HepG2 (cell line): Measurements from ENCODE around the gene PCYT2. TPM values are rescaled to one million over a fixed set of nuclear protein-coding genes. Genes with fewer than 3 reads are reported as not detected.

Source experiments
- HMGA1 ChIP-seq: sonication (generic); formaldehyde crosslinking; conservative IDR thresholded peaks from 2 replicates; pipeline ENCODE4 v1.4.0; 2020; ENCODE audit warnings: missing genetic modification reagents
- PPARG ChIP-seq: conservative IDR thresholded peaks from 2 replicates; pipeline ENCODE4 v1.6.1; 2016; ENCODE audit warnings: missing biosample characterization, missing genetic modification reagents
- SCMH1 ChIP-seq: sonication (generic); formaldehyde crosslinking; IDR thresholded peaks from 2 replicates; pipeline ENCODE4 v1.9.0; 2021; ENCODE audit warnings: missing genetic modification reagents, mild to moderate bottlenecking, borderline replicate concordance
- TOE1 ChIP-seq: sonication (generic); formaldehyde crosslinking; IDR thresholded peaks from 2 replicates; pipeline ENCODE4 v1.4.0; 2020; ENCODE audit warnings: mild to moderate bottlenecking, missing genetic modification reagents
- ZFP36L1 ChIP-seq: sonication (generic); formaldehyde crosslinking; IDR thresholded peaks from 2 replicates; pipeline ENCODE4 v1.8.0; 2022; ENCODE audit warnings: mild to moderate bottlenecking, missing genetic modification reagents, moderate library complexity
- ZFP90 ChIP-seq: sonication (generic); formaldehyde crosslinking; IDR thresholded peaks from 2 replicates; pipeline ENCODE4 v1.8.0; 2022; ENCODE audit warnings: missing genetic modification reagents, mild to moderate bottlenecking, inconsistent platforms, borderline replicate concordance
- ZNF713 ChIP-seq: sonication (generic); formaldehyde crosslinking; IDR thresholded peaks from 2 replicates; pipeline ENCODE4 v1.4.0; 2020; ENCODE audit warnings: mild to moderate bottlenecking, missing genetic modification reagents
- ZNF775 ChIP-seq: sonication (generic); formaldehyde crosslinking; IDR thresholded peaks from 2 replicates; pipeline ENCODE4 v1.4.0; 2020; ENCODE audit warnings: missing genetic modification reagents, mild to moderate bottlenecking, moderate library complexity, borderline replicate concordance
- ZNF839 ChIP-seq: sonication (generic); formaldehyde crosslinking; IDR thresholded peaks from 2 replicates; pipeline ENCODE4 v1.4.0; 2020; ENCODE audit warnings: missing genetic modification reagents, mild to moderate bottlenecking, borderline replicate concordance
- polyA plus RNA-seq, 8 experiments: library from polyadenylated mRNA; depleted of rRNA in 3 of 8; stranded (reverse) in 7 of 8; unstranded in 1 of 8; fragments of >200 nt; fragmentation: Illumina TruSeq in 4 of 8; extraction: Trizol in 4 of 8; gene quantifications; 2 replicates each; pipeline versions ENCODE4 v1.2.1 to v1.2.3, GENCODE V29; 2011 to 2016; ENCODE audit warnings: low read depth in 4 of 8, missing spikeins in 1 of 8, mixed read lengths in 1 of 8; ENCODE audit not compliant: insufficient read depth in 1 of 8
- total RNA-seq, 5 experiments: library from RNA; depleted of rRNA; stranded (reverse); fragments of >200 nt; fragmentation: Illumina TruSeq; extraction: Trizol; gene quantifications; 2 replicates each; pipeline ENCODE4 v1.2.3, GENCODE V29; 2016; ENCODE audit warnings: low read depth in 1 of 5
- TF ChIP-seq, protein P1 (sequence below): sonication (generic); formaldehyde crosslinking; IDR thresholded peaks from 2 replicates; pipeline ENCODE4 v1.5.0; 2020; ENCODE audit warnings: missing genetic modification reagents
- TF ChIP-seq, protein P2 (sequence below): IDR thresholded peaks from 2 replicates; pipeline ENCODE4 v1.6.1; 2016; ENCODE audit warnings: mild to moderate bottlenecking
- TF ChIP-seq, protein P3 (sequence below): sonication (generic); formaldehyde crosslinking; IDR thresholded peaks from 2 replicates; pipeline ENCODE4 v1.4.0; 2020; ENCODE audit warnings: missing genetic modification reagents
- TF ChIP-seq, protein P4 (sequence below), 2 experiments: fragments of 450-650 bp in 1 of 2; sonication (generic) in 1 of 2; formaldehyde crosslinking in 1 of 2; IDR thresholded peaks; 2 replicates each; pipeline versions ENCODE4 v1.6.1 to v1.8.0; 2016 to 2022; ENCODE audit warnings: antibody characterized with exemption in 1 of 2, mild to moderate bottlenecking in 1 of 2, missing genetic modification reagents in 1 of 2

Gene PCYT2
- total and polyA plus RNA-seq, 2 of the 13 experiments (the other 11 are each of a cell fraction or from before 2014, with no cell fraction given) = 147 to 297 TPM

DNA sequence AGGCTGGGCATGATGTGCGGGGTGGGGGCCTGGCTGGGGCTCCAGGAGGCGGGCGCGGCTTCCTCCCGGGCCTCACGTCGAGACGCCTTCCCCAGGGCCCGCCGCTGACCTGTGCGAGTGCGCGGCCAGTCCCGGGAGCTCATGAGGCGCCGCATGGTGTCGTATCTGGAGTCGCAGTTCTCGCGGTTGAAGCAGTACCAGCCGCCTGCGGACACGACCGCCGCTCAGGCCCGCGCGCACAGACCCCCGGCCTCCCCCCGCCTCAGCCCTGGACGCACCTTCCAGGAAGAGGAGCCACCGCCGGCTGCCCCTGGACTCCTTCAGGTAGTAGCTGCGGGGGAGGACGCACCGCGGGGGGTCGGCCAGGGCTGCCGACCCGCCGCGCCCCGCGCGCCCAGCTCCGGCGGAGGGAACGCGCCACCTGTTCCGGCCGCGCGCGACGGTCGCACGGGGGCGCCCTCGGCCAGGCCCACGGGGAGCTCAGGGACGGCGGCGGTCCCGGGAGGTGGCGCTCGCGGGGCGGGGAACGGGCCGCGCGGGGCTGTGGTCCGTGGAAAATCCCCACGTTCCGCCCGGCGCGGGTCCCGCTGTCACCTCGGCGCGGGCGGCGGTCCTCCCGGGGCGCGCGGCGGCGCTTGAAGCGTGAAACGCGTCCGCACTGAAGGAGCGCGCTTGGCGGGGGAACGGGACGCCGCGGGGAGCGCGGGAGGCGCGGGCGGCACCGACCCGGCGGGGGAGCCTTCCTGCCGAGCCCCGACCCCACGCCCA lies 48.3 kb upstream of the PCYT2 start (continued):
- TF ChIP-seq ZNF713 (CRISPR knock-in tag) (peak; percentile 69; the same call in 1 of the 2 replicates), PPARG (CRISPR knock-in tag) (no peak), ZNF775 (CRISPR knock-in tag) (no peak), TOE1 (CRISPR knock-in tag) (no peak), ZNF839 (no peak; the same call in 1 of the 2 replicates), ZFP90 (CRISPR knock-in tag) (no peak), SCMH1 (CRISPR knock-in tag) (no peak), ZFP36L1 (CRISPR knock-in tag) (no peak), HMGA1 (CRISPR knock-in tag) (no peak)
- TF ChIP-seq, protein P1, sequence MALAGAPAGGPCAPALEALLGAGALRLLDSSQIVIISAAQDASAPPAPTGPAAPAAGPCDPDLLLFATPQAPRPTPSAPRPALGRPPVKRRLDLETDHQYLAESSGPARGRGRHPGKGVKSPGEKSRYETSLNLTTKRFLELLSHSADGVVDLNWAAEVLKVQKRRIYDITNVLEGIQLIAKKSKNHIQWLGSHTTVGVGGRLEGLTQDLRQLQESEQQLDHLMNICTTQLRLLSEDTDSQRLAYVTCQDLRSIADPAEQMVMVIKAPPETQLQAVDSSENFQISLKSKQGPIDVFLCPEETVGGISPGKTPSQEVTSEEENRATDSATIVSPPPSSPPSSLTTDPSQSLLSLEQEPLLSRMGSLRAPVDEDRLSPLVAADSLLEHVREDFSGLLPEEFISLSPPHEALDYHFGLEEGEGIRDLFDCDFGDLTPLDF = no peak
- TF ChIP-seq, protein P2, sequence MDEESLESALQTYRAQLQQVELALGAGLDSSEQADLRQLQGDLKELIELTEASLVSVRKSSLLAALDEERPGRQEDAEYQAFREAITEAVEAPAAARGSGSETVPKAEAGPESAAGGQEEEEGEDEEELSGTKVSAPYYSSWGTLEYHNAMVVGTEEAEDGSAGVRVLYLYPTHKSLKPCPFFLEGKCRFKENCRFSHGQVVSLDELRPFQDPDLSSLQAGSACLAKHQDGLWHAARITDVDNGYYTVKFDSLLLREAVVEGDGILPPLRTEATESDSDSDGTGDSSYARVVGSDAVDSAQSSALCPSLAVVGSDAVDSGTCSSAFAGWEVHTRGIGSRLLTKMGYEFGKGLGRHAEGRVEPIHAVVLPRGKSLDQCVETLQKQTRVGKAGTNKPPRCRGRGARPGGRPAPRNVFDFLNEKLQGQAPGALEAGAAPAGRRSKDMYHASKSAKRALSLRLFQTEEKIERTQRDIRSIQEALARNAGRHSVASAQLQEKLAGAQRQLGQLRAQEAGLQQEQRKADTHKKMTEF (CRISPR knock-in tag) = peak; percentile 7; the same call in 1 of the 2 replicates
- TF ChIP-seq, protein P3, sequence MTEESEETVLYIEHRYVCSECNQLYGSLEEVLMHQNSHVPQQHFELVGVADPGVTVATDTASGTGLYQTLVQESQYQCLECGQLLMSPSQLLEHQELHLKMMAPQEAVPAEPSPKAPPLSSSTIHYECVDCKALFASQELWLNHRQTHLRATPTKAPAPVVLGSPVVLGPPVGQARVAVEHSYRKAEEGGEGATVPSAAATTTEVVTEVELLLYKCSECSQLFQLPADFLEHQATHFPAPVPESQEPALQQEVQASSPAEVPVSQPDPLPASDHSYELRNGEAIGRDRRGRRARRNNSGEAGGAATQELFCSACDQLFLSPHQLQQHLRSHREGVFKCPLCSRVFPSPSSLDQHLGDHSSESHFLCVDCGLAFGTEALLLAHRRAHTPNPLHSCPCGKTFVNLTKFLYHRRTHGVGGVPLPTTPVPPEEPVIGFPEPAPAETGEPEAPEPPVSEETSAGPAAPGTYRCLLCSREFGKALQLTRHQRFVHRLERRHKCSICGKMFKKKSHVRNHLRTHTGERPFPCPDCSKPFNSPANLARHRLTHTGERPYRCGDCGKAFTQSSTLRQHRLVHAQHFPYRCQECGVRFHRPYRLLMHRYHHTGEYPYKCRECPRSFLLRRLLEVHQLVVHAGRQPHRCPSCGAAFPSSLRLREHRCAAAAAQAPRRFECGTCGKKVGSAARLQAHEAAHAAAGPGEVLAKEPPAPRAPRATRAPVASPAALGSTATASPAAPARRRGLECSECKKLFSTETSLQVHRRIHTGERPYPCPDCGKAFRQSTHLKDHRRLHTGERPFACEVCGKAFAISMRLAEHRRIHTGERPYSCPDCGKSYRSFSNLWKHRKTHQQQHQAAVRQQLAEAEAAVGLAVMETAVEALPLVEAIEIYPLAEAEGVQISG (CRISPR knock-in tag) = peak; percentile 73
- TF ChIP-seq, protein P4, sequence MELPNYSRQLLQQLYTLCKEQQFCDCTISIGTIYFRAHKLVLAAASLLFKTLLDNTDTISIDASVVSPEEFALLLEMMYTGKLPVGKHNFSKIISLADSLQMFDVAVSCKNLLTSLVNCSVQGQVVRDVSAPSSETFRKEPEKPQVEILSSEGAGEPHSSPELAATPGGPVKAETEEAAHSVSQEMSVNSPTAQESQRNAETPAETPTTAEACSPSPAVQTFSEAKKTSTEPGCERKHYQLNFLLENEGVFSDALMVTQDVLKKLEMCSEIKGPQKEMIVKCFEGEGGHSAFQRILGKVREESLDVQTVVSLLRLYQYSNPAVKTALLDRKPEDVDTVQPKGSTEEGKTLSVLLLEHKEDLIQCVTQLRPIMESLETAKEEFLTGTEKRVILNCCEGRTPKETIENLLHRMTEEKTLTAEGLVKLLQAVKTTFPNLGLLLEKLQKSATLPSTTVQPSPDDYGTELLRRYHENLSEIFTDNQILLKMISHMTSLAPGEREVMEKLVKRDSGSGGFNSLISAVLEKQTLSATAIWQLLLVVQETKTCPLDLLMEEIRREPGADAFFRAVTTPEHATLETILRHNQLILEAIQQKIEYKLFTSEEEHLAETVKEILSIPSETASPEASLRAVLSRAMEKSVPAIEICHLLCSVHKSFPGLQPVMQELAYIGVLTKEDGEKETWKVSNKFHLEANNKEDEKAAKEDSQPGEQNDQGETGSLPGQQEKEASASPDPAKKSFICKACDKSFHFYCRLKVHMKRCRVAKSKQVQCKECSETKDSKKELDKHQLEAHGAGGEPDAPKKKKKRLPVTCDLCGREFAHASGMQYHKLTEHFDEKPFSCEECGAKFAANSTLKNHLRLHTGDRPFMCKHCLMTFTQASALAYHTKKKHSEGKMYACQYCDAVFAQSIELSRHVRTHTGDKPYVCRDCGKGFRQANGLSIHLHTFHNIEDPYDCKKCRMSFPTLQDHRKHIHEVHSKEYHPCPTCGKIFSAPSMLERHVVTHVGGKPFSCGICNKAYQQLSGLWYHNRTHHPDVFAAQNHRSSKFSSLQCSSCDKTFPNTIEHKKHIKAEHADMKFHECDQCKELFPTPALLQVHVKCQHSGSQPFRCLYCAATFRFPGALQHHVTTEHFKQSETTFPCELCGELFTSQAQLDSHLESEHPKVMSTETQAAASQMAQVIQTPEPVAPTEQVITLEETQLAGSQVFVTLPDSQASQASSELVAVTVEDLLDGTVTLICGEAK (IDR thresholded peaks at IDR 0.05) = no peak
- TF ChIP-seq, protein P4 (CRISPR knock-in tag; IDR thresholded peaks at IDR 0.05) = no peak; the same call in 1 of the 2 replicates
